Embryonic facial prominence (tissue), 1 donor: ENCODE data around the gene MPP7.

Experiments
- DNase-seq: peaks from one replicate; pipeline ENCODE4 v3.0.0-alpha.2; 2016; ENCODE audit errors: extremely low spot score

The MPP7 gene

DNA sequence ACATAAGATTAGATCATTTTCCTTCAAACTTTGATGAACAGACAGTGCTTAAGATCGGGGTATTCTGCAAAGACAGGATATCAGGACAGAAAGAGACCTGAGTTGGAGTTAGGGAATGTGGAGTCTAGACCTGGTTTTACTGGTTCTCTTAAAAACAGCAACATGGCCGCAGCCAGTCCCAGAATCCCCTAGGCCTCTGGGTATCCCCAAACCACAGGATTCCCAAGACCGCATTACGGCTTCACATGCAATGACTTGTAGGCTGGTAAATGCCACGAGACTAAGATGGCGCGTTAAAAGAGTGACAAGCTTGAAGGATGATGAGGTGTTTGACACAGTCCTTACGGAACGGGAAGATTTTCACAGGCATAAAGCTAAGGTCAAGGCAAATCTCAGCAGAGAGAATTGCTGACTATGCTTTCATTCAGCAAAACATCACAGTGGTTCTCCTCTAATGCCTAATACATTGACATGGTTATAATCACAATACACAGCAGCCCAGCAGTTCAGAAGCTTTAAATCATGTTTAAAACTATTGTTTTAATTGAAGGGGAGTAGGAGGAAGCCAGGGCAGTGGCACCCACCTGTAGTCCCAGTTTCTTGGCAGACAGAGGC, 32.9 kb downstream of the MPP7 start:
- no peak for DNase-seq

DNA sequence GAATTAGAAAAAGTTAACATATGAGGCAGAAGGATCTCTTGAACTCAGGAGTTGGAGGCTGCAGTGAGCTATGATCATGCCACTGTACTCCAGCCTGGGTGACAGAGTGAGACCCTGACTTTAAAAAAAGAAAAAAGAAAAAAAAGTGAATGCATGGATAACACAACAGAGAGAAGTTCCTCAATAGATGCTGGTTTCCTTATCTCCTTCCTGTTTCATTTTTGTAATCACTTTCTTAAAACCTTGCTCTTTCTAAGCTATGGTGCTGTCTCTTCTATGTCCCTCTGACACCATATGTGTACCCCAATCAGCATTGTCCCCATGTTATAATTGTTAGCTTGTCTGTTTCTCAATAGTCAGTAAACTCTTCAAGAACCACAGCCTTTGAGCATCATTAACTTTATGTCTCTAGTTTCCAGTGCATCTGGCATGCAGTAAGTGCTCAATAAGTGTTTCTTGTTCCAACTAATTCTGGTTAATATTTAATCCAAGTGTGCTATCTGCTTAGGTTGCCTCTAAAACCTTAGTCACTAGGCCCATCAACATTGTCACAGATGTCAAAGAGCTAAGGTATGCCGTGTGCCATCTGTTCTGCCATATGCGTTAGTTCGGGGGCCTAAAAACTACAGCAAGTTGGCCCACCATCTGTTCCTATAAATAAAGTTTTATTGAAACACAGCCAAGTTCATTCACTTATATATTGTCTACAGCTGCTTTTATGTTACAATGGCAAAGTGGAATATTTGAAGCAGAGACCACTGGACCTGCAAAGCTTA, 36.2 kb downstream of the MPP7 start:
- no peak for DNase-seq

DNA sequence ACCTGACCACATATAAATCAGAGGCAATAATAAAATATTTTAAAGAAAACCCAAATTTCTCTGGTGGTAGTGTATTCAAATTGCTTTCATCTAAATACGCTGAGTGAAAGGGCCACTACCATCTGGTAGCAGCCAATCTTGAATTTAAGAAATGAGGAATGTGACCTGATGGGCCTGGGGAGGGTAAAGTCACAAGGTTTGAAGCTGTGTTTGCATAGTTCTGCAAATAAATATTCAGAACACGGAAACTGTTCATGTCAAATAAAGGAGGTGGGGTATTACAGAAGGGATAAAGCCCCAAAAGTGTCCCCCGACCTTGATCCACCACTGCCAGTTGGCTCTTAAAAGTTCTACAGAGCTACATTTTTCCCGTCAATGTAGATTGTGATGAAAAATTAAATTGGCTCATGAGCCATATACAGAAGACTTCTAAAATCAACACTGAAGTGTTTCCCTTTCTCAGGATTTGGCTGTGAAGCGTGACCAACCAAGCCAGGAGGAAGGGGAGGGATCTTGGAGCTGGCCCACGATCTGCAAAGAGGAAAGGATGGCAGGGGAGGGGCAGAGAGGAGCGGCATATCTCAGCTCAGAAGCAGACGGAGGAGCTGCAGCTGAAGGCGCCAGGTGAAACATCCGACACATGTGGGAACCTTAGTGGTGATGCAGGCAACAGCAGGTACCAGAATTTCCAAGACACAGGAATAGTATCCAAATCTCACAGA, 39.6 kb downstream of the MPP7 start:
- no peak for DNase-seq

DNA sequence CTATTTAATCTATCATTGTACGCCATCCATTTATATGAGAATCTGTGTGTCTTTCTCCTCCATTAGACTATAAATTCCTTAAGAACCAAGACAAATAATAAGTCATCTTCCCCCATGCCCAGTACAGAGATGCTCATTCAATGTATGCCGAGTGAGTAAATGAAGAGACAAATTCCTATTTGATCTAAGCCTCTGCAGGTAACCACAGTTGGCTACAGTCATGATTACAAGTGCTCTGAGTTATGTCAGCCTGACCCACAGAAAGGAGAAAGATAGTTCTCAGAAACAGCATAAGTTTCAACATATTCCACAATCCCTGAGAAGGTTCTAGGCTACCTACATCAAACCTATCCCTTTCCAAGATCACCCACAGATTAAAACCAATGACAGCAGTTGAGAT, 46.1 kb downstream of the MPP7 start:
- DNase-seq: no peak

DNA sequence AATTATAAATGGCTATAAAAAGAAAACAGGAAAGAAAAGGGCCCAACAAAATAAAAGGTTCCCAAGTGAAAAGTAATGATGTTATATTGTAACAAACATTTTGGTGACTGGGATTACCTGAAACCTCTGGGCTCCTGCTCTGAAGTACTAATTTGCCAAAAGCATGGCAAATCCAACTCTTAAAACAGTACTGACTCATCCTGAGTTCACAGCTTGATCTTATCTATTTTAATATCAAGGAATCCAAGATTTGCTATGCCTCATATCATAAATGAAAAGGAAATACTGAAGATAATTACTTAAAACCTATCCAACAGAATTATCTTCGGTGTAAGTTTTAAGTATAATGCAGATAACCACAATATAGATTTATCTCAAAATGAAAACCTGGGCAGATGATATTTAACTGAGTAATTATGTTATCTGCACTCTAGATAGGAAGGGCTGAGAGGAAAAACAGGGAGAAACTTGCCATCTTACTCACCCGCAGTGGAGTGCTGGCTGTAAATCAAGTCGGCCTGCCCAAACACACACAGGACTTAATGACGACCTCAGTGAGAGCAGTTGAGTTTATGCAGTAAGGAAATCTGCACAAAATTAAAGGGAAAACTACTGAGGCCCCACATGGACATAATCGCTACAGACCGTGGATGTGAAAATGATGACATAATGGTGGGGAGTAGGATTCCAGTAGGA, 48.4 kb downstream of the MPP7 start:
- no peak for DNase-seq

DNA sequence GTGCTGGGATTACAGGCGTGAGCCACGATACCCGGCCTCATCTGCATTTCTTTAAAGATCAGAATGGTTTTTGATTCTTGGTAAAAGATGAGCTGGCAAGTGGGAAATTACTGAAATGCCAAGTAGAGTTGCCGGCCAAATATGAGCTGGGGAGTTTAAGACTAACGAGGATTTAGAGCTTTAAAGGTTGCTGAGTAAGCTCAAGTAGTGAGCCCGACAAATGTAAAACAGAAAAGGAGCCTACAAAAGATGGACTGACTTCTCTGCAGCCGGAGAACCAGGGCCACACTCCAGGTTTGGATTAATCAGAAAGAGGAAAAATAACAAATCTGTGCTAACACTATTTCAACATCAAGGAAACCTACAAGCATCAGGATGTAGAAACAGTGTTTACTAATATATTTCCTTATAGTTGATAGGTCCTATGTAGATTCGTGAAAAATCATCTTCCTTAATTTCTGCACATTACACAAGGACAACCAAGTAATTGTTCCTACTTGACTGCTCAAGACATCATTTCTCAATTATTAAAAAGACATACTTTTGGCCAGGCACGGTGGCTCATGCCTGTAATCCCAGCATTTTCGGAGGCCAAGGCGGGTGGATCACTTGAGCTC, 49.6 kb downstream of the MPP7 start:
- DNase-seq: no peak
